ENCODE measurements around the gene H3-3A.
"Not testable (repeated sequence)": the region's sequence is repeated elsewhere in the genome, so short reads cannot be mapped to it uniquely, and the experiment has no call there.

Gene H3-3A

DNA sequence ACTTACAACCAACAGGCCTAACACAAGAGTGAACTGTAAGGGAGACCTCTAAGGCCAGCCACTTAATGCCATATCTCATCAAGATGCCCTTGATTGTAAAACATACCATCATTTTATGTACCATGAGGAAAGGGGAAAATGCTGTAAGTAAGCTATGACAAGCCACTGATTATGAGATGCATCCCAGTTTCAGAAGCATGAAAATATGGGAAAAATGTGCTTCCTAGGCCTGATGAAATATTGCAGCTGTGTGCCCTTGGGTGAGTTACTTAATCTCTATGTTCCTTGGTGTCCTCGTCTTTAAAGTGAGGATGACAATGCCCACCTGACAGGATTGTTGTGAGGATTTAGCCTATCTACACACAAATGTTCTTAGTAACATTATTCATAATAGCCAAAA is 28.9 kb downstream of the H3-3A start:
- no peak overlapping the region for H3K9ac ChIP-seq (ENCODE audit: low read length)
- no peak overlapping the region for H3K4me3 ChIP-seq (ENCODE audit: low read length)
- peaks cover 5% of the 10 kb centered on the region; the same call in 1 of the 2 replicates for H3K4me1 ChIP-seq (ENCODE audit: low read length)
- H4K20me1 ChIP-seq (ENCODE audit: insufficient read depth, low read length) = no peaks in the 10 kb centered on the region
- H3K27ac ChIP-seq (ENCODE audit: low read length) = no peak overlapping the region
- no peak overlapping the region for H2AFZ ChIP-seq (ENCODE audit: low read depth, low read length)
- no peaks in the 10 kb centered on the region for H3K79me2 ChIP-seq (ENCODE audit: low read length)
- H3K36me3 ChIP-seq (replicated peaks; ENCODE audit: low read depth, low read length) = no peaks in the 10 kb centered on the region
- H3K9me3 ChIP-seq (ENCODE audit: insufficient read depth, low read length) = no peaks in the 10 kb centered on the region
- H3K27me3 ChIP-seq (ENCODE audit: low read depth, low read length) = 0 out of 2 replicates have a peak, but pooled peaks cover 13% of the 10 kb centered on the region
- no peak for TF ChIP-seq EZH2phosphoT487 (IDR thresholded peaks at IDR 0.05; ENCODE audit: low read depth)
- TF ChIP-seq, protein P1, sequence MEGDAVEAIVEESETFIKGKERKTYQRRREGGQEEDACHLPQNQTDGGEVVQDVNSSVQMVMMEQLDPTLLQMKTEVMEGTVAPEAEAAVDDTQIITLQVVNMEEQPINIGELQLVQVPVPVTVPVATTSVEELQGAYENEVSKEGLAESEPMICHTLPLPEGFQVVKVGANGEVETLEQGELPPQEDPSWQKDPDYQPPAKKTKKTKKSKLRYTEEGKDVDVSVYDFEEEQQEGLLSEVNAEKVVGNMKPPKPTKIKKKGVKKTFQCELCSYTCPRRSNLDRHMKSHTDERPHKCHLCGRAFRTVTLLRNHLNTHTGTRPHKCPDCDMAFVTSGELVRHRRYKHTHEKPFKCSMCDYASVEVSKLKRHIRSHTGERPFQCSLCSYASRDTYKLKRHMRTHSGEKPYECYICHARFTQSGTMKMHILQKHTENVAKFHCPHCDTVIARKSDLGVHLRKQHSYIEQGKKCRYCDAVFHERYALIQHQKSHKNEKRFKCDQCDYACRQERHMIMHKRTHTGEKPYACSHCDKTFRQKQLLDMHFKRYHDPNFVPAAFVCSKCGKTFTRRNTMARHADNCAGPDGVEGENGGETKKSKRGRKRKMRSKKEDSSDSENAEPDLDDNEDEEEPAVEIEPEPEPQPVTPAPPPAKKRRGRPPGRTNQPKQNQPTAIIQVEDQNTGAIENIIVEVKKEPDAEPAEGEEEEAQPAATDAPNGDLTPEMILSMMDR (IDR thresholded peaks at IDR 0.05; ENCODE audit: low read depth, low read length) = no peak
- H3K4me2 ChIP-seq (ENCODE audit: low read length) = no peak overlapping the region

- H4K20me1 ChIP-seq (ENCODE audit: insufficient read depth, low read length); H3K36me3 ChIP-seq (replicated peaks; ENCODE audit: low read depth, low read length); H3K4me2 ChIP-seq (ENCODE audit: low read length); H2AFZ ChIP-seq (ENCODE audit: low read depth, low read length); H3K4me1 ChIP-seq (ENCODE audit: low read length); H3K4me3 ChIP-seq (ENCODE audit: low read length); H3K27ac ChIP-seq (ENCODE audit: low read length); H3K9ac ChIP-seq (ENCODE audit: low read length); H3K79me2 ChIP-seq (ENCODE audit: low read length); H3K9me3 ChIP-seq (ENCODE audit: insufficient read depth, low read length): not testable (repeated sequence)
- 0 out of 2 replicates have a peak, but pooled peaks cover 17% of the 10 kb centered on the region for H3K27me3 ChIP-seq (ENCODE audit: low read depth, low read length)
Observed at GRCh38 chr1:226092048-226092820, 29.7 kb downstream of the H3-3A start.

DNA sequence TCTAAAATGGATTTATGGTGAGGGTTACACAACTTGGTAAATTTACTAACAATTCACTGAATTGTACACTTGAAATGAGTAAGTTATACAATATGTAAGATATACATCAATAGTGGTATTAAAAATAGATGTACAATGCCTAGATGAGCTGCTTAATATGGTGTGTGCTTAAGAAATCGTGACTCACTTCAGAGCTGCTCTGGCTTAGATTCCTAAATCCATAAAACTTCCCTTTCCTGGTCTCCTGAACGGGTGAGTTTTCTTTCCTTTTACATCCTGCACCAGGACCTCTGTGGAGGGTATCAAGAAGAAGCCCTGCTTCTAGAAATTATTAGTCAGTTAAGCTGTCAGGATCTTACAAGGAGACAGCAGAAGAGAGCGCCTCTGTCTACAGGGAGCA is 30.4 kb downstream of the H3-3A start:
- H3K27ac ChIP-seq (ENCODE audit: low read length) = no peak overlapping the region

GRCh38 chr1:226093621-226094020 is 31.1 kb downstream of the H3-3A start:
- Histone ChIP-seq H3K4me2 (ENCODE audit: low read length) (no peak overlapping the region), H3K9me3 (ENCODE audit: insufficient read depth, low read length) (no peaks in the 10 kb centered on the region), H3K27me3 (ENCODE audit: low read depth, low read length) (peaks cover 26% of the 10 kb centered on the region), H3K36me3 (replicated peaks; ENCODE audit: low read depth, low read length) (no peaks in the 10 kb centered on the region), H3K4me3 (ENCODE audit: low read length) (no peak overlapping the region), H2AFZ (ENCODE audit: low read depth, low read length) (no peak overlapping the region), H3K9ac (ENCODE audit: low read length) (no peak overlapping the region), H3K27ac (ENCODE audit: low read length) (no peak overlapping the region), H4K20me1 (ENCODE audit: insufficient read depth, low read length) (no peaks in the 10 kb centered on the region), H3K4me1 (ENCODE audit: low read length) (peaks cover 5% of the 10 kb centered on the region; the same call in 1 of the 2 replicates), H3K79me2 (ENCODE audit: low read length) (no peaks in the 10 kb centered on the region)
- TF ChIP-seq, protein P1 (IDR thresholded peaks at IDR 0.05; ENCODE audit: low read depth, low read length) = no peak
- TF ChIP-seq EZH2phosphoT487 (IDR thresholded peaks at IDR 0.05; ENCODE audit: low read depth) = no peak

More for the DNA sequence above, 30.4 kb downstream of the H3-3A start:
- Histone ChIP-seq H3K36me3 (replicated peaks; ENCODE audit: low read depth, low read length) (no peaks in the 10 kb centered on the region), H3K4me3 (ENCODE audit: low read length) (no peak overlapping the region), H2AFZ (ENCODE audit: low read depth, low read length) (no peak overlapping the region), H4K20me1 (ENCODE audit: insufficient read depth, low read length) (no peaks in the 10 kb centered on the region), H3K9me3 (ENCODE audit: insufficient read depth, low read length) (no peaks in the 10 kb centered on the region), H3K27me3 (ENCODE audit: low read depth, low read length) (peaks cover 22% of the 10 kb centered on the region; the same call in 1 of the 2 replicates), H3K9ac (ENCODE audit: low read length) (no peak overlapping the region), H3K4me1 (ENCODE audit: low read length) (peaks cover 5% of the 10 kb centered on the region; the same call in 1 of the 2 replicates), H3K79me2 (ENCODE audit: low read length) (no peaks in the 10 kb centered on the region), H3K4me2 (ENCODE audit: low read length) (no peak overlapping the region)
- no peak for TF ChIP-seq EZH2phosphoT487 (IDR thresholded peaks at IDR 0.05; ENCODE audit: low read depth)
- TF ChIP-seq, protein P1 (IDR thresholded peaks at IDR 0.05; ENCODE audit: low read depth, low read length) = no peak

Measured in OCI-LY3 (cell line).